GM19438 (cell line): ENCODE measurements around the gene GATAD1.
"Not testable (repeated sequence)": the region's sequence is repeated elsewhere in the genome, so short reads cannot be mapped to it uniquely, and the experiment has no call there.

ENCODE experiments used
- ATAC-seq: cut with Tn5 transposase; IDR thresholded peaks from one replicate; pipeline ENCODE4 v1.9.1; 2021; ENCODE audit warnings: low read depth; ENCODE audit not compliant: unreplicated experiment

GATAD1 gene

GRCh38 chr7:92478711-92479110 is 31.4 kb downstream of the GATAD1 start:
- no peak for ATAC-seq

- not testable (repeated sequence) for ATAC-seq
Observed at GRCh38 chr7:92479146-92479545, 31.9 kb downstream of the GATAD1 start.

- ATAC-seq: not testable (repeated sequence)
Observed at GRCh38 chr7:92483624-92484023, 36.3 kb downstream of the GATAD1 start.

GRCh38 chr7:92484226-92484625 is 36.9 kb downstream of the GATAD1 start:
- not testable (repeated sequence) for ATAC-seq

GRCh38 chr7:92485267-92485892 is 38.1 kb downstream of the GATAD1 start:
- no peak for ATAC-seq

GRCh38 chr7:92485974-92486373 is 38.7 kb downstream of the GATAD1 start:
- no peak for ATAC-seq

GRCh38 chr7:92487804-92488203 is 40.5 kb downstream of the GATAD1 start:
- ATAC-seq: no peak

GRCh38 chr7:92489634-92490033 is 42.4 kb downstream of the GATAD1 start:
- ATAC-seq: no peak

- no peak for ATAC-seq
Observed at GRCh38 chr7:92496876-92497275, 49.6 kb downstream of the GATAD1 start.

GRCh38 chr7:92498557-92498956 is 51.3 kb downstream of the GATAD1 start:
- no peak for ATAC-seq

GRCh38 chr7:92503767-92504166 is 56.5 kb downstream of the GATAD1 start:
- ATAC-seq: no peak

- ATAC-seq: no peak
Observed at GRCh38 chr7:92504563-92504962, 57.3 kb downstream of the GATAD1 start.

GRCh38 chr7:92506363-92506762 is 59.1 kb downstream of the GATAD1 start:
- no peak for ATAC-seq

- no peak for ATAC-seq
Observed at GRCh38 chr7:92508946-92509345, 61.7 kb downstream of the GATAD1 start.
